ENCODE data around the gene CCS. TPM values are rescaled to one million over a fixed set of nuclear protein-coding genes. Genes with fewer than 3 reads are reported as not detected.

Gene CCS
- total RNA-seq, 1 donor, result 35.8 TPM

DNA sequence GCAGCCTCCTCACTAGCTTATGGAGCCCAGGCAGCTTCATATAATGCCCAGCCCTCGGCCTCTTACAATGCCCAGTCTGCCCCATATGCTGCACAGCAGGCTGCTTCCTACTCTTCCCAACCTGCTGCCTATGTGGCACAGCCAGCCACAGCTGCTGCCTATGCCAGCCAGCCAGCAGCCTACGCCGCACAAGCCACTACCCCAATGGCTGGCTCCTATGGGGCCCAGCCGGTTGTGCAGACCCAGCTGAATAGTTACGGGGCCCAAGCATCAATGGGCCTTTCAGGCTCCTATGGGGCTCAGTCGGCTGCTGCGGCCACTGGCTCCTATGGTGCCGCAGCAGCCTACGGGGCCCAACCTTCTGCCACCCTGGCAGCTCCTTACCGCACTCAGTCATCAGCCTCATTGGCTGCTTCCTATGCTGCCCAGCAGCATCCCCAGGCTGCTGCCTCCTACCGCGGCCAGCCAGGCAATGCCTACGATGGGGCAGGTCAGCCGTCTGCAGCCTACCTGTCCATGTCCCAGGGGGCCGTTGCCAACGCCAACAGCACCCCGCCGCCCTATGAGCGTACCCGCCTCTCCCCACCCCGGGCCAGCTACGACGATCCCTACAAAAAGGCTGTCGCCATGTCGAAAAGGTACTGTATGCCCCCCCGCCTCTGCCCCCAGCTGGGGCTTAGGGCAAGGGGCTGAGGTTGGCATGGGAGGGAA is 32.2 kb downstream of the CCS start:
- TF ChIP-seq, protein P1, sequence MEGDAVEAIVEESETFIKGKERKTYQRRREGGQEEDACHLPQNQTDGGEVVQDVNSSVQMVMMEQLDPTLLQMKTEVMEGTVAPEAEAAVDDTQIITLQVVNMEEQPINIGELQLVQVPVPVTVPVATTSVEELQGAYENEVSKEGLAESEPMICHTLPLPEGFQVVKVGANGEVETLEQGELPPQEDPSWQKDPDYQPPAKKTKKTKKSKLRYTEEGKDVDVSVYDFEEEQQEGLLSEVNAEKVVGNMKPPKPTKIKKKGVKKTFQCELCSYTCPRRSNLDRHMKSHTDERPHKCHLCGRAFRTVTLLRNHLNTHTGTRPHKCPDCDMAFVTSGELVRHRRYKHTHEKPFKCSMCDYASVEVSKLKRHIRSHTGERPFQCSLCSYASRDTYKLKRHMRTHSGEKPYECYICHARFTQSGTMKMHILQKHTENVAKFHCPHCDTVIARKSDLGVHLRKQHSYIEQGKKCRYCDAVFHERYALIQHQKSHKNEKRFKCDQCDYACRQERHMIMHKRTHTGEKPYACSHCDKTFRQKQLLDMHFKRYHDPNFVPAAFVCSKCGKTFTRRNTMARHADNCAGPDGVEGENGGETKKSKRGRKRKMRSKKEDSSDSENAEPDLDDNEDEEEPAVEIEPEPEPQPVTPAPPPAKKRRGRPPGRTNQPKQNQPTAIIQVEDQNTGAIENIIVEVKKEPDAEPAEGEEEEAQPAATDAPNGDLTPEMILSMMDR (IDR thresholded peaks at IDR 0.05; ENCODE audit: extremely low read depth, low read depth, low read length), result no peak
- no peak overlapping the region for H2AFZ ChIP-seq (ENCODE audit: low read length)
- peaks cover 96% of the 10 kb centered on the region for H4K20me1 ChIP-seq (ENCODE audit: insufficient read depth, low read length)

DNA sequence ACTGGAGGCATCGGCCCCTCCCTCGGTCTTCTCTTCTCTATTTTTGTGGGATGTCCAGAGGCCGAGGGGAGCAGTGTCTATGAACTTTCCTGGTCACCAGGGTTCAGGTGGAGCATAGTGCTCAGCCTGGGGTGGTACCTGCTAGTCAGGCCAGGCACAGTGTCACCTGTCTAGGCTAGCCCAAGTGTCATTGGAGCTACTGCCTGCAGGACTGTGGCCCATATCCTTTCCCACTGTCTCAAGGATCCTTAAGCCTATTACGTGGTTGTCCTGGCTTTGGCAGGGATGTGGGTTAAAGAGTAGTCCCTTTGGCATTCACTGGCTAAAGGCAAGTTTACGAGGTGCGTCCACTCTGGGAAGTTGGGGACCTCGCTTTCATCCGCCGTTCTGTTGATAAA is 32.8 kb downstream of the CCS start:
- H3K36me3 ChIP-seq (ENCODE audit: insufficient read depth, low read length), result peaks cover 92% of the 10 kb centered on the region
- peaks cover 100% of the 10 kb centered on the region for H3K79me2 ChIP-seq (ENCODE audit: insufficient read depth, low read length)
- H3K27me3 ChIP-seq (ENCODE audit: insufficient read depth, low read length), result no peaks in the 10 kb centered on the region
- H3K9me3 ChIP-seq (ENCODE audit: low read depth, low read length), result no peaks in the 10 kb centered on the region
- TF ChIP-seq, protein P1 (IDR thresholded peaks at IDR 0.05; ENCODE audit: extremely low read depth, low read depth, low read length), result no peak
- H2AFZ ChIP-seq (ENCODE audit: low read length), result no peak overlapping the region
- no peak for DNase-seq (ENCODE audit: insufficient read length, low spot score, missing footprints)
- H4K20me1 ChIP-seq (ENCODE audit: insufficient read depth, low read length), result peaks cover 96% of the 10 kb centered on the region
- H3K27ac ChIP-seq (ENCODE audit: low read depth, low read length), result peak overlapping the region; percentile 32
- peaks cover 10% of the 10 kb centered on the region for H3K4me1 ChIP-seq (ENCODE audit: insufficient read depth, low read length)
- no peak overlapping the region for H3K4me3 ChIP-seq (ENCODE audit: insufficient read depth, low read length)
- no peak overlapping the region for H3K4me2 ChIP-seq (ENCODE audit: insufficient read depth, low read length)

More for the DNA sequence above, 32.2 kb downstream of the CCS start:
- no peak for DNase-seq (ENCODE audit: insufficient read length, low spot score, missing footprints)
- H3K4me3 ChIP-seq (ENCODE audit: insufficient read depth, low read length), result no peak overlapping the region
- H3K4me1 ChIP-seq (ENCODE audit: insufficient read depth, low read length), result peaks cover 10% of the 10 kb centered on the region
- H3K9me3 ChIP-seq (ENCODE audit: low read depth, low read length), result no peaks in the 10 kb centered on the region
- H3K36me3 ChIP-seq (ENCODE audit: insufficient read depth, low read length), result peaks cover 86% of the 10 kb centered on the region
- H3K79me2 ChIP-seq (ENCODE audit: insufficient read depth, low read length), result peaks cover 100% of the 10 kb centered on the region
- H3K27ac ChIP-seq (ENCODE audit: low read depth, low read length), result no peak overlapping the region
- no peak overlapping the region for H3K4me2 ChIP-seq (ENCODE audit: insufficient read depth, low read length)
- no peaks in the 10 kb centered on the region for H3K27me3 ChIP-seq (ENCODE audit: insufficient read depth, low read length)

DNA sequence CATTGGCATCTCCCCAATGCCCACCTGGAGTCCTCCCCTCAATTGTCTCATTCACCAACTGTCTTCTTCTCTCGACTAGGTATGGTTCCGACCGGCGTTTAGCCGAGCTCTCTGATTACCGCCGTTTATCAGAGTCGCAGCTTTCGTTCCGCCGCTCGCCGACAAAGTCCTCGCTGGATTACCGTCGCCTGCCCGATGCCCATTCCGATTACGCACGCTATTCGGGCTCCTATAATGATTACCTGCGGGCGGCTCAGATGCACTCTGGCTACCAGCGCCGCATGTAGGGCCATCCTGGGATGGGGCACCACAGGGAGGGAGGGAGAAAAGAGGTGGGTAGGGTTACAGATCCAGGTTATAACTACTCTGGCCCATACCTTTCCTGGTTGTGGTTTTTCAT is 33.4 kb downstream of the CCS start:
- Histone ChIP-seq H3K36me3 (ENCODE audit: insufficient read depth, low read length) (peaks cover 88% of the 10 kb centered on the region), H3K4me3 (ENCODE audit: insufficient read depth, low read length) (no peak overlapping the region), H3K4me2 (ENCODE audit: insufficient read depth, low read length) (no peak overlapping the region), H2AFZ (ENCODE audit: low read length) (no peak overlapping the region), H3K27me3 (ENCODE audit: insufficient read depth, low read length) (no peaks in the 10 kb centered on the region), H3K9me3 (ENCODE audit: low read depth, low read length) (no peaks in the 10 kb centered on the region), H4K20me1 (ENCODE audit: insufficient read depth, low read length) (peaks cover 89% of the 10 kb centered on the region), H3K79me2 (ENCODE audit: insufficient read depth, low read length) (peaks cover 100% of the 10 kb centered on the region), H3K27ac (ENCODE audit: low read depth, low read length) (no peak overlapping the region), H3K4me1 (ENCODE audit: insufficient read depth, low read length) (peaks cover 6% of the 10 kb centered on the region)
- no peak for DNase-seq (ENCODE audit: insufficient read length, low spot score, missing footprints)
- TF ChIP-seq, protein P1 (IDR thresholded peaks at IDR 0.05; ENCODE audit: extremely low read depth, low read depth, low read length), result no peak

GRCh38 chr11:66626926-66627325 is 33.9 kb downstream of the CCS start:
- TF ChIP-seq, protein P1 (IDR thresholded peaks at IDR 0.05; ENCODE audit: extremely low read depth, low read depth, low read length), result no peak
- Histone ChIP-seq H2AFZ (ENCODE audit: low read length) (no peak overlapping the region), H4K20me1 (ENCODE audit: insufficient read depth, low read length) (peaks cover 87% of the 10 kb centered on the region), H3K4me2 (ENCODE audit: insufficient read depth, low read length) (no peak overlapping the region), H3K4me1 (ENCODE audit: insufficient read depth, low read length) (peaks cover 6% of the 10 kb centered on the region), H3K27ac (ENCODE audit: low read depth, low read length) (no peak overlapping the region), H3K36me3 (ENCODE audit: insufficient read depth, low read length) (peaks cover 92% of the 10 kb centered on the region), H3K4me3 (ENCODE audit: insufficient read depth, low read length) (no peak overlapping the region), H3K9me3 (ENCODE audit: low read depth, low read length) (no peaks in the 10 kb centered on the region), H3K27me3 (ENCODE audit: insufficient read depth, low read length) (no peaks in the 10 kb centered on the region), H3K79me2 (ENCODE audit: insufficient read depth, low read length) (peaks cover 100% of the 10 kb centered on the region)
- DNase-seq (ENCODE audit: insufficient read length, low spot score, missing footprints), result no peak

All from osteoblast (primary cell).